SK-N-SH treated with all-trans-retinoic acid at 6 μM for 48 hours (cell line): ENCODE measurements around the gene ALOX15.

Experiments
- ATAC-seq: fragments of 200-7000 bp; cut with Tn5 transposase; 3 replicates; pipeline ENCODE4 v1.9.1; 2020; ENCODE audit warnings: mild to moderate bottlenecking, moderate library complexity
- ARNTL ChIP-seq: fragments of 450-650 bp; formaldehyde crosslinking; IDR thresholded peaks from 2 replicates; pipeline ENCODE4 v1.5.0; 2020; ENCODE audit warnings: low read depth, mild to moderate bottlenecking, moderate library complexity, borderline replicate concordance
- BACH2 ChIP-seq: fragments of 250-450 bp; sonication (Bioruptor Pico); IDR thresholded peaks from 2 replicates; pipeline ENCODE4 v1.9.0; 2021; ENCODE audit warnings: mild to moderate bottlenecking, borderline replicate concordance
- ESRRG ChIP-seq: fragments of 250-450 bp; sonication (Bioruptor Pico); IDR thresholded peaks from 2 replicates; pipeline ENCODE4 v1.6.1; 2021; ENCODE audit warnings: mild to moderate bottlenecking
- GLIS3 ChIP-seq: fragments of 250-450 bp; sonication (Bioruptor Pico); IDR thresholded peaks from 2 replicates; pipeline ENCODE4 v1.5.0; 2020; ENCODE audit warnings: mild to moderate bottlenecking, moderate library complexity
- ISL1 ChIP-seq: fragments of 250-450 bp; sonication (Bioruptor Pico); IDR thresholded peaks from 2 replicates; pipeline ENCODE4 v2.1.2; 2022; ENCODE audit warnings: mild to moderate bottlenecking, moderate library complexity
- OSR1 ChIP-seq: fragments of 250-450 bp; sonication (Bioruptor Pico); IDR thresholded peaks from 2 replicates; pipeline ENCODE4 v1.8.0; 2022; ENCODE audit warnings: moderate library complexity, mild to moderate bottlenecking, inconsistent platforms
- POU6F1 ChIP-seq: fragments of 250-450 bp; sonication (Bioruptor Pico); IDR thresholded peaks from 2 replicates; pipeline ENCODE4 v1.8.0; 2021; ENCODE audit warnings: low read depth, mild to moderate bottlenecking, moderate library complexity, borderline replicate concordance
- PPARA ChIP-seq: fragments of 250-450 bp; sonication (Bioruptor Pico); IDR thresholded peaks from 2 replicates; pipeline ENCODE4 v1.5.0; 2020; ENCODE audit warnings: mild to moderate bottlenecking, borderline replicate concordance
- RARB ChIP-seq: fragments of 250-450 bp; sonication (Bioruptor Pico); IDR thresholded peaks from 2 replicates; pipeline ENCODE4 v1.8.0; 2021; ENCODE audit warnings: mild to moderate bottlenecking, moderate library complexity
- SNAI2 ChIP-seq: fragments of 250-450 bp; sonication (Bioruptor Pico); IDR thresholded peaks from 2 replicates; pipeline ENCODE4 v1.5.0; 2020; ENCODE audit warnings: mild to moderate bottlenecking, moderate library complexity
- TCF4 ChIP-seq: fragments of 250-450 bp; sonication (Bioruptor Pico); IDR thresholded peaks from 2 replicates; pipeline ENCODE4 v1.8.0; 2021; ENCODE audit warnings: mild to moderate bottlenecking, moderate library complexity, borderline replicate concordance
- TOX ChIP-seq: fragments of 250-450 bp; sonication (Bioruptor Pico); IDR thresholded peaks from 2 replicates; pipeline ENCODE4 v1.8.0; 2021; ENCODE audit warnings: mild to moderate bottlenecking, moderate library complexity, borderline replicate concordance
- TSHZ2 ChIP-seq: fragments of 250-450 bp; sonication (Bioruptor Pico); IDR thresholded peaks from 2 replicates; pipeline ENCODE4 v1.5.0; 2020; ENCODE audit warnings: mild to moderate bottlenecking, moderate library complexity
- ZC3H10 ChIP-seq: fragments of 250-450 bp; sonication (Bioruptor Pico); IDR thresholded peaks from 2 replicates; pipeline ENCODE4 v1.5.1; 2021; ENCODE audit warnings: mild to moderate bottlenecking, moderate library complexity
- ZFP3 ChIP-seq: fragments of 250-450 bp; sonication (Bioruptor Pico); IDR thresholded peaks from 2 replicates; pipeline ENCODE4 v1.5.0; 2020; ENCODE audit warnings: mild to moderate bottlenecking, moderate library complexity
- ZFP30 ChIP-seq: fragments of 450-650 bp; formaldehyde crosslinking; IDR thresholded peaks from 2 replicates; pipeline ENCODE4 v1.5.0; 2022; ENCODE audit warnings: mild to moderate bottlenecking, moderate library complexity
- ZNF565 ChIP-seq: fragments of 450-650 bp; formaldehyde crosslinking; conservative IDR thresholded peaks from 2 replicates; pipeline ENCODE4 v1.5.0; 2020; ENCODE audit warnings: low read depth, mild to moderate bottlenecking, moderate library complexity
- ZNF70 ChIP-seq: fragments of 450-650 bp; formaldehyde crosslinking; IDR thresholded peaks from 2 replicates; pipeline ENCODE4 v1.5.0; 2020; ENCODE audit warnings: mild to moderate bottlenecking, moderate library complexity
- ZNF8 ChIP-seq: fragments of 450-650 bp; formaldehyde crosslinking; IDR thresholded peaks from 2 replicates; pipeline ENCODE4 v1.5.0; 2020; ENCODE audit warnings: mild to moderate bottlenecking, moderate library complexity
- TF ChIP-seq, protein P1 (sequence below): fragments of 250-450 bp; sonication (Bioruptor Pico); IDR thresholded peaks from 2 replicates; pipeline ENCODE4 v1.5.1; 2020; ENCODE audit warnings: low read depth, mild to moderate bottlenecking, moderate library complexity
- TF ChIP-seq, protein P2 (sequence below): fragments of 250-450 bp; sonication (Bioruptor Pico); IDR thresholded peaks from 2 replicates; pipeline ENCODE4 v1.8.0; 2020; ENCODE audit warnings: mild to moderate bottlenecking, moderate library complexity, borderline replicate concordance
- TF ChIP-seq, protein P3 (sequence below): fragments of 250-450 bp; sonication (Bioruptor Pico); IDR thresholded peaks from 2 replicates; pipeline ENCODE4 v1.5.1; 2021; ENCODE audit warnings: mild to moderate bottlenecking, moderate library complexity

Gene ALOX15, protein sequence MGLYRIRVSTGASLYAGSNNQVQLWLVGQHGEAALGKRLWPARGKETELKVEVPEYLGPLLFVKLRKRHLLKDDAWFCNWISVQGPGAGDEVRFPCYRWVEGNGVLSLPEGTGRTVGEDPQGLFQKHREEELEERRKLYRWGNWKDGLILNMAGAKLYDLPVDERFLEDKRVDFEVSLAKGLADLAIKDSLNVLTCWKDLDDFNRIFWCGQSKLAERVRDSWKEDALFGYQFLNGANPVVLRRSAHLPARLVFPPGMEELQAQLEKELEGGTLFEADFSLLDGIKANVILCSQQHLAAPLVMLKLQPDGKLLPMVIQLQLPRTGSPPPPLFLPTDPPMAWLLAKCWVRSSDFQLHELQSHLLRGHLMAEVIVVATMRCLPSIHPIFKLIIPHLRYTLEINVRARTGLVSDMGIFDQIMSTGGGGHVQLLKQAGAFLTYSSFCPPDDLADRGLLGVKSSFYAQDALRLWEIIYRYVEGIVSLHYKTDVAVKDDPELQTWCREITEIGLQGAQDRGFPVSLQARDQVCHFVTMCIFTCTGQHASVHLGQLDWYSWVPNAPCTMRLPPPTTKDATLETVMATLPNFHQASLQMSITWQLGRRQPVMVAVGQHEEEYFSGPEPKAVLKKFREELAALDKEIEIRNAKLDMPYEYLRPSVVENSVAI

GRCh38 chr17:4641297-4642195, at the start of gene ALOX15:
Gene ALOX15, minus strand, starts transcription at chr17:4641678. Its CDS starts 27 bp downstream, at chr17:4641651.
- TF ChIP-seq RARB (CRISPR knock-in tag) (no peak), ESRRG (CRISPR knock-in tag) (no peak), ARNTL (CRISPR knock-in tag) (no peak), ZNF8 (CRISPR knock-in tag) (no peak), ZNF565 (CRISPR knock-in tag) (no peak), ZC3H10 (CRISPR knock-in tag) (no peak), TOX (CRISPR knock-in tag) (no peak), TCF4 (CRISPR knock-in tag) (no peak), GLIS3 (CRISPR knock-in tag) (no peak), OSR1 (no peak), PPARA (CRISPR knock-in tag) (no peak), ZFP30 (CRISPR knock-in tag) (no peak), ISL1 (CRISPR knock-in tag) (no peak), POU6F1 (CRISPR knock-in tag) (no peak), BACH2 (CRISPR knock-in tag) (no peak), TSHZ2 (no peak)
- TF ChIP-seq, protein P1, sequence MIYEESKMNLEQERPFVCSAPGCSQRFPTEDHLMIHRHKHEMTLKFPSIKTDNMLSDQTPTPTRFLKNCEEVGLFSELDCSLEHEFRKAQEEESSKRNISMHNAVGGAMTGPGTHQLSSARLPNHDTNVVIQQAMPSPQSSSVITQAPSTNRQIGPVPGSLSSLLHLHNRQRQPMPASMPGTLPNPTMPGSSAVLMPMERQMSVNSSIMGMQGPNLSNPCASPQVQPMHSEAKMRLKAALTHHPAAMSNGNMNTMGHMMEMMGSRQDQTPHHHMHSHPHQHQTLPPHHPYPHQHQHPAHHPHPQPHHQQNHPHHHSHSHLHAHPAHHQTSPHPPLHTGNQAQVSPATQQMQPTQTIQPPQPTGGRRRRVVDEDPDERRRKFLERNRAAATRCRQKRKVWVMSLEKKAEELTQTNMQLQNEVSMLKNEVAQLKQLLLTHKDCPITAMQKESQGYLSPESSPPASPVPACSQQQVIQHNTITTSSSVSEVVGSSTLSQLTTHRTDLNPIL, result no peak
- TF ChIP-seq, protein P2, sequence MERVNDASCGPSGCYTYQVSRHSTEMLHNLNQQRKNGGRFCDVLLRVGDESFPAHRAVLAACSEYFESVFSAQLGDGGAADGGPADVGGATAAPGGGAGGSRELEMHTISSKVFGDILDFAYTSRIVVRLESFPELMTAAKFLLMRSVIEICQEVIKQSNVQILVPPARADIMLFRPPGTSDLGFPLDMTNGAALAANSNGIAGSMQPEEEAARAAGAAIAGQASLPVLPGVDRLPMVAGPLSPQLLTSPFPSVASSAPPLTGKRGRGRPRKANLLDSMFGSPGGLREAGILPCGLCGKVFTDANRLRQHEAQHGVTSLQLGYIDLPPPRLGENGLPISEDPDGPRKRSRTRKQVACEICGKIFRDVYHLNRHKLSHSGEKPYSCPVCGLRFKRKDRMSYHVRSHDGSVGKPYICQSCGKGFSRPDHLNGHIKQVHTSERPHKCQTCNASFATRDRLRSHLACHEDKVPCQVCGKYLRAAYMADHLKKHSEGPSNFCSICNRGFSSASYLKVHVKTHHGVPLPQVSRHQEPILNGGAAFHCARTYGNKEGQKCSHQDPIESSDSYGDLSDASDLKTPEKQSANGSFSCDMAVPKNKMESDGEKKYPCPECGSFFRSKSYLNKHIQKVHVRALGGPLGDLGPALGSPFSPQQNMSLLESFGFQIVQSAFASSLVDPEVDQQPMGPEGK (CRISPR knock-in tag), result no peak
- TF ChIP-seq, protein P3, sequence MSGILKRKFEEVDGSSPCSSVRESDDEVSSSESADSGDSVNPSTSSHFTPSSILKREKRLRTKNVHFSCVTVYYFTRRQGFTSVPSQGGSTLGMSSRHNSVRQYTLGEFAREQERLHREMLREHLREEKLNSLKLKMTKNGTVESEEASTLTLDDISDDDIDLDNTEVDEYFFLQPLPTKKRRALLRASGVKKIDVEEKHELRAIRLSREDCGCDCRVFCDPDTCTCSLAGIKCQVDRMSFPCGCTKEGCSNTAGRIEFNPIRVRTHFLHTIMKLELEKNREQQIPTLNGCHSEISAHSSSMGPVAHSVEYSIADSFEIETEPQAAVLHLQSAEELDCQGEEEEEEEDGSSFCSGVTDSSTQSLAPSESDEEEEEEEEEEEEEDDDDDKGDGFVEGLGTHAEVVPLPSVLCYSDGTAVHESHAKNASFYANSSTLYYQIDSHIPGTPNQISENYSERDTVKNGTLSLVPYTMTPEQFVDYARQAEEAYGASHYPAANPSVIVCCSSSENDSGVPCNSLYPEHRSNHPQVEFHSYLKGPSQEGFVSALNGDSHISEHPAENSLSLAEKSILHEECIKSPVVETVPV (CRISPR knock-in tag), result no peak
- no peak; the same call in 2 of the 3 replicates for ATAC-seq

DNA sequence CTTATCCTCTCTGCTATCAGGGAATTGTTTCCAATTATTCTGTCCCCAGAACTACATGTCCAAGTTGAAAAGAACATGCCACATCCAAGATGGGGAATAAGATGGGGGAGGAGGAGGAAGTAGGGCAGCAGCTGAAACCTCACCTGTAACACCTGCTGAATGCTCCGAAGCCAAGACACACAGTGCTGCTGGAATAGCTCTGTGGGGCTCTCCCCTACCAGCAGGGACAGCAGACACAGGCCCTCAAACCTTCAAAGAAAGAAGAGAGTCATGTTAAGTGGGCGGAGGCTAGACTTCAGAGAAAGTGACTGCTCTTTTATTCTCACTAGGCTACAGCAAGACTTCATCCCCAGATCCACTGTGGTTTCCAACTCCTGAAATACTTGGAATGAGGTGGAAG, 49.3 kb upstream of the ALOX15 start:
- ATAC-seq, result no peak
- TF ChIP-seq, protein P1, result no peak
- TF ChIP-seq SNAI2 (CRISPR knock-in tag) (no peak), OSR1 (no peak), PPARA (CRISPR knock-in tag) (no peak), ZFP3 (CRISPR knock-in tag) (no peak), ZNF70 (CRISPR knock-in tag) (no peak), ZNF565 (CRISPR knock-in tag) (no peak), TCF4 (CRISPR knock-in tag) (no peak)
- TF ChIP-seq, protein P2 (CRISPR knock-in tag), result no peak
